IPS-15b (cell line): ENCODE measurements around the gene LGALS7.
A peak's percentile ranks its signal among the peaks of the same experiment; 100 is the strongest.

Experiments
- H3K27me3 ChIP-seq: one replicate; pipeline ENCODE4 v1.6.1; 2013; ENCODE audit warnings: low read length; ENCODE audit not compliant: control insufficient read depth, insufficient read depth
- H3K36me3 ChIP-seq: one replicate; pipeline ENCODE4 v1.6.1; 2013; ENCODE audit warnings: low read length; ENCODE audit not compliant: control insufficient read depth, insufficient read depth
- H3K4me1 ChIP-seq: one replicate; pipeline ENCODE4 v1.6.1; 2013; ENCODE audit warnings: mild to moderate bottlenecking, low read length; ENCODE audit not compliant: control insufficient read depth, insufficient read depth
- H3K4me3 ChIP-seq: one replicate; pipeline ENCODE4 v1.5.1; 2013; ENCODE audit warnings: low read depth, low read length
- H3K9ac ChIP-seq: one replicate; pipeline ENCODE4 v1.6.1; 2013; ENCODE audit warnings: low read depth, mild to moderate bottlenecking, low read length
- H3K9me3 ChIP-seq: one replicate; pipeline ENCODE4 v1.6.1; 2013; ENCODE audit warnings: mild to moderate bottlenecking, low read length; ENCODE audit not compliant: control insufficient read depth, insufficient read depth

LGALS7 gene

DNA sequence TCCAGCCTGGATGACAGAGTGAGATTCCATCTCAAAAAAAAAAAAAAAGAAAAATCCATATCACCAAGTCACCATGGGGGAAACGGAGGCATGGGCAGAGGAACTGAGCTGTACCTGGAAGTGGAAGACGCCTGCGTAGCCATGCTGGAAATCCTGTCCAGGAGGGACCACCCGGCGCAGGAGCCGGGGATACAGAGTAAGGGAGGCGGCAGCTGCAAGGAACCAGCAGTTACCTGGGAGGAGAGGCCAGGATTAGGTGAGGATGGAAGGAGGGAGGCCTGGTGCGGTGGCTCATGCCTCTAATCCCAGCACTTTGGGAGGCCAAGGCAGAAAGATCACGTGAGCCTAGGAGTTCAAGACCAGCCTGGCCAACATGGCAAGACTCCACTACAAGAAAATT, 31.0 kb downstream of the LGALS7 start:
- H3K4me1 ChIP-seq: no peaks in the 10 kb centered on the region

GRCh38 chr19:38741670-38742069, 31.6 kb downstream of the LGALS7 start:
- Histone ChIP-seq H3K4me3 (no peak overlapping the region), H3K27me3 (peaks cover 8% of the 10 kb centered on the region), H3K36me3 (no peaks in the 10 kb centered on the region), H3K4me1 (no peaks in the 10 kb centered on the region), H3K9ac (no peak overlapping the region), H3K9me3 (no peaks in the 10 kb centered on the region)

More for the DNA sequence above, 31.0 kb downstream of the LGALS7 start:
- peaks cover 8% of the 10 kb centered on the region for H3K27me3 ChIP-seq
- no peaks in the 10 kb centered on the region for H3K9me3 ChIP-seq
- H3K4me3 ChIP-seq: no peak overlapping the region
- no peak overlapping the region for H3K9ac ChIP-seq
- no peaks in the 10 kb centered on the region for H3K36me3 ChIP-seq

GRCh38 chr19:38740932-38741331, 32.4 kb downstream of the LGALS7 start:
- Histone ChIP-seq H3K4me3 (no peak overlapping the region), H3K9ac (no peak overlapping the region), H3K9me3 (no peaks in the 10 kb centered on the region), H3K27me3 (peaks cover 8% of the 10 kb centered on the region), H3K36me3 (no peaks in the 10 kb centered on the region), H3K4me1 (no peaks in the 10 kb centered on the region)

DNA sequence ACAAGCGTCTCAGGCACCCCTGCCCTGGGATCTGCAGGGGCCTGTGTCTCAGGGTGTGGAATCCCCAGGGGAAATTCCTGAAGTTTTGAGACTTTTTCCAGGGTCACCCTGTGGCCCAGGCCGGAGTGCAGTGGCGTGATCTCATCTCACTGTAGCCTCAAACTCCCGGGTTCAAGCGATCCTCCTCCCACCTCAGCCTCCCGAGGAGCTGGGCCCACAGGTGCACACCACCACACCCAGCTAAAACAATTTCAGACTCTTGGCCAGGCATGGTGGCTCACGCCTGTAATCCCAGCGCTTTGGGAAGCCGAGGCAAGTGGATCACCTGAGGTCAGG, 33.1 kb downstream of the LGALS7 start:
- H3K9ac ChIP-seq: no peak overlapping the region
- H3K4me3 ChIP-seq: no peak overlapping the region
- H3K4me1 ChIP-seq: no peaks in the 10 kb centered on the region
- H3K9me3 ChIP-seq: no peaks in the 10 kb centered on the region
- no peaks in the 10 kb centered on the region for H3K36me3 ChIP-seq
- H3K27me3 ChIP-seq: peaks cover 8% of the 10 kb centered on the region

GRCh38 chr19:38739440-38740256, 33.7 kb downstream of the LGALS7 start:
- H3K9me3 ChIP-seq: no peaks in the 10 kb centered on the region
- no peaks in the 10 kb centered on the region for H3K4me1 ChIP-seq
- no peaks in the 10 kb centered on the region for H3K36me3 ChIP-seq
- H3K4me3 ChIP-seq: no peak overlapping the region
- peaks cover 8% of the 10 kb centered on the region for H3K27me3 ChIP-seq
- H3K9ac ChIP-seq: no peak overlapping the region

GRCh38 chr19:38737921-38738737, 35.2 kb downstream of the LGALS7 start:
- Histone ChIP-seq H3K36me3 (no peaks in the 10 kb centered on the region), H3K27me3 (peaks cover 8% of the 10 kb centered on the region), H3K4me1 (peaks cover 4% of the 10 kb centered on the region), H3K4me3 (no peak overlapping the region), H3K9me3 (no peaks in the 10 kb centered on the region), H3K9ac (no peak overlapping the region)

DNA sequence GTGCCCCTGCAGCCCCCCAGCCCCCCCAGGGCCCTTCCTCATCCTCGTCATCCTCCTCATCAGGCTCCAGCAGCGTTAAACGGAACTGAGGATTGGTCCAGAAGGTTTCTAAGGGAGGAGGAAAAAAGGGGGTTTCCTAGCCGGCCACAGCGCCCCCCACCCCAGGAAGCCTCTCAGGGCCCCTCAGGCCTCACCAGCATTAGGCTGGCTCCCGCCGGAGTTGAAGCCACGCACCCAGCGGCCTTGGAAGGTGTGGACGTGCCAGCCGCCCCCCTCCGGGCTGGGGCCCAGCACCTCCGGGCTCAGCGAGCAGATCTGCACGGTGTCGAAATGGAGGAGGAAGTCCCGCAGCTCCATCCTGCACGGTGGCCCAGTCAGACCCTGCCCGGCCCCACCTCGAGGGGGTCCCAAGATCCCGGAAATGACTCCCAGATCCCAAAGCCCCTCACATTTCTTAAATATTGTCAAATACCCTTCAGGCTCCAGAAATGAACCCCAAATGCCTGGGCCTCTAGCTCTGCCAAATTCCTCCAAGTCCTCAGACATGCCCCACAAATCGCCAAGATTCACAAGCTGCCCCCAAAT, 35.9 kb downstream of the LGALS7 start:
- Histone ChIP-seq H3K36me3 (no peaks in the 10 kb centered on the region), H3K9ac (no peak overlapping the region), H3K4me1 (peaks cover 4% of the 10 kb centered on the region), H3K4me3 (no peak overlapping the region), H3K27me3 (peaks cover 8% of the 10 kb centered on the region), H3K9me3 (no peaks in the 10 kb centered on the region)

GRCh38 chr19:38736413-38737280, 36.7 kb downstream of the LGALS7 start:
- H3K4me1 ChIP-seq: peaks cover 4% of the 10 kb centered on the region

GRCh38 chr19:38736036-38736412, 37.3 kb downstream of the LGALS7 start:
- peaks cover 8% of the 10 kb centered on the region for H3K27me3 ChIP-seq
- peak overlapping the region; percentile 52 for H3K4me3 ChIP-seq
- no peaks in the 10 kb centered on the region for H3K9me3 ChIP-seq
- peaks cover 4% of the 10 kb centered on the region for H3K4me1 ChIP-seq
- no peaks in the 10 kb centered on the region for H3K36me3 ChIP-seq
- no peak overlapping the region for H3K9ac ChIP-seq

More at GRCh38 chr19:38736413-38737280, 36.7 kb downstream of the LGALS7 start:
- Histone ChIP-seq H3K9ac (no peak overlapping the region), H3K4me3 (peak overlapping the region; percentile 55), H3K36me3 (no peaks in the 10 kb centered on the region), H3K9me3 (no peaks in the 10 kb centered on the region), H3K27me3 (peaks cover 8% of the 10 kb centered on the region)

DNA sequence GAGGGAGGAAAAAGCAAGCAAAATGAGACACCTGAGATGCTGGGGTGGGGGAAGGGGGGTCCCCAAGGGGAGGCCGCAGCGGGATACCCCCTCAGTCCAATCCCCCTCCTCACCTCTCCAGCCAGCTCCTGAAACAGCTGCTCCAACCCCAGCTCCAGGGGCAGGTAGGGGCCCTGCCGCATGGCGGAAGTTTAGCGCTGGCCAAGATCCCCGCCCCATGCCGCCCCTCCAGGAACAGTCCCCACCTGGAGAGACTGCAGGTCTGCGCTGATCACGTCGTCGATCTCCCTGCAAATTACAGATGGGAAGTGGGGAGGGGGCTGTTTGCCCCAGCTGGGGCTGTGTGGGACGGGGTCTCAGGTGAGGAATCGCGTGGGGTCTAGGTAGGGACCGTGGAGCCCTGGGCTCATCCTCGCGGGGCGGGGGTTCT, 38.0 kb downstream of the LGALS7 start:
- H3K4me1 ChIP-seq: peaks cover 4% of the 10 kb centered on the region
- peaks cover 8% of the 10 kb centered on the region for H3K27me3 ChIP-seq
- H3K9me3 ChIP-seq: no peaks in the 10 kb centered on the region
- H3K4me3 ChIP-seq: peak overlapping the region; percentile 71
- peak overlapping the region; percentile 37 for H3K9ac ChIP-seq
- H3K36me3 ChIP-seq: peaks cover 5% of the 10 kb centered on the region
